Activated T-cell treated with anti-CD3 and anti-CD28 coated beads, Interleukin-2, amount 50 U/mL, for 4 hours (primary cell): ENCODE data around the gene KIF16B. TPM values are rescaled to one million over a fixed set of nuclear protein-coding genes. Genes with fewer than 3 reads are reported as not detected.
"Not testable (repeated sequence)": the region's sequence is repeated elsewhere in the genome, so short reads cannot be mapped to it uniquely, and the experiment has no call there.

ENCODE experiments used
- ATAC-seq, 2 donors: fragments of 200-7000 bp; cut with Tn5 transposase; one replicate each; pipeline ENCODE4 v1.10.0; 2021
- DNase-seq: peaks from one replicate; pipeline ENCODE4 v3.0.0-alpha.2; 2020
- H3K27me3 Mint-ChIP-seq: one replicate; pipeline ENCODE4 v1.8.0; 2021; ENCODE audit warnings: low read depth, mixed read lengths
- H3K36me3 Mint-ChIP-seq: one replicate; pipeline ENCODE4 v1.8.0; 2022; ENCODE audit warnings: mixed read lengths; ENCODE audit not compliant: insufficient read depth
- H3K4me1 Mint-ChIP-seq: one replicate; pipeline ENCODE4 v1.8.0; 2021; ENCODE audit warnings: low read depth, mixed read lengths
- H3K4me3 Mint-ChIP-seq: one replicate; pipeline ENCODE4 v1.8.0; 2021; ENCODE audit warnings: mild to moderate bottlenecking, moderate library complexity, mixed read lengths
- H3K9me3 Mint-ChIP-seq: one replicate; pipeline ENCODE4 v1.8.0; 2021; ENCODE audit warnings: mixed read lengths
- total RNA-seq, 3 donors: library from RNA; stranded (reverse); gene quantifications; one replicate each; pipeline ENCODE4 v1.2.1, GENCODE V29; 2021

Gene KIF16B
- total RNA-seq, 3 donors from 2014 or later, result 3.7 to 6.4 (median 4.8) TPM

DNA sequence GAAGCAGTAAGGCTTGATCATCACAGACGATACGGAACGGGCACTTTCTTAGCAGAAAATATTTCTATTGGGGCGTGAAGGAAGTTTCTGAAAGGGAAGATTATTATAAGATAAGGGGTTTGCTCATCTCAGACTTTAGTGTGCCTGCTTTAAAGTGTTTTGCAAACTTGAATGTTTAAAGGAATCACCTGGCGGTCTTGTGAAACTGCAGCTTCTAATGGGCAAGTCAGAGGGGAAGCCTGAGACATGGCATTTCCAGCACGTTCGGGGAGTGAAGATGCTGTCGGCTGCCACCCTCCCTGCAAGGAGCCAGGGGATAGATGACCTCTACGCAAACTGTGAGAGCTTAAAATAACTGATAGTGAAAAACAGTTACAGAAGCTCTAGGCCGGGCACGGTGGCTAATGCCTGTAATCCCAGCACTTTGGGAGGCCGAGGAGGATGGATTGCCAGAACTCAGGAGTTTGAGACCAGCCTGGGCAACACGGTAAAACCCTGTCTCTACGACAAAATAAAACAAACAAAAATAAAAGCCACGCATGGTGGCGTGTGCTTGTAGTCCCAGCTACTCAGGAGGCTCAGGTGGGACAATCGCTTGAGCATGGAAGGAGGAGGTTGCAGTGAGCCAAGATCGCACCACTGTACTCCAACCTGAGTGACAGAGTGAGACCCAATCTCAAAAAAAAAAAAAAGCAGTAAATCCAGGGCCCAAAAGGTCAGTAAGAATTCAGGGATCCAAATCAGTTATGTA, 2.3 kb upstream of the KIF16B start:
- ATAC-seq (peak in 1 of 2 donors; percentile 5), DNase-seq (no peak)
- Mint-ChIP-seq H3K4me3 (peak overlapping the region; percentile 79), H3K9me3 (no peaks in the 10 kb centered on the region), H3K4me1 (peaks cover 38% of the 10 kb centered on the region), H3K27me3 (peaks cover 11% of the 10 kb centered on the region), H3K36me3 (no peaks in the 10 kb centered on the region)

DNA sequence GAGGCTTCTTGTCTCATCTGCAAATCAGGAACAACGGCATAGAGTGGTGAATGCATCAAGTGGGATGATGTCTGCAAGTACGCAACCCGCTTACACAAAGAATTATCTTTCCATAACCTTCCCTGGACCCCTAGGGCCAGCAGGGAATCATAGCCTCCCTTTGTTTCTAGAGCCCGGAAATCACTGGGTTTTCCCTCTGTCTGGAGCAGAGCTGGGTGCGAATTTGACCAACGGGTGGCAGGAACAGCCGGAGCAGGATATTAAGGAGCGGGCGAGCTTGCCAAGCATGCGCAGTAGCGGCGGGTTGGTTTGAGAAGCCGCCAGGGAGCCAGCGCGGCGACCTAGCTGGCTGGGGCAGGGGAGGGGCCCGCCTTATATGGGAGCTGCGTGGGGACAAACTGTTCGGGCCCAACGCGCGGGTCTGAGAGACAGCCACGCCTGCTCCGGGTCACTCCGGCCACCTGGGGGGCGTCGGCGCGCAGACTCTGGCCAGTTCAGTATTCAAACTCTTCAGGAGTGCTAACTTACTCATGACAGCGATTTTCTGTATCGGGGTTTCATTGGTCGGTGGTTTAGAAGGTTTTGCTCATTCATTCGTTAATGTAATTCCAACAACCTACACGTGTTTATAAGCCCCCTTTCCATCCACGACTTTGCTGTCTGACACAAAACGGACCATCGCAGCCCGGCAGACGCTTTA, 1.6 kb upstream of the KIF16B start:
- Mint-ChIP-seq H3K9me3 (no peaks in the 10 kb centered on the region), H3K4me1 (peaks cover 39% of the 10 kb centered on the region), H3K27me3 (peaks cover 11% of the 10 kb centered on the region), H3K36me3 (no peaks in the 10 kb centered on the region), H3K4me3 (peak overlapping the region; percentile 79)
- DNase-seq (peak; percentile 71), ATAC-seq (peak; percentile 75 to 77)

DNA sequence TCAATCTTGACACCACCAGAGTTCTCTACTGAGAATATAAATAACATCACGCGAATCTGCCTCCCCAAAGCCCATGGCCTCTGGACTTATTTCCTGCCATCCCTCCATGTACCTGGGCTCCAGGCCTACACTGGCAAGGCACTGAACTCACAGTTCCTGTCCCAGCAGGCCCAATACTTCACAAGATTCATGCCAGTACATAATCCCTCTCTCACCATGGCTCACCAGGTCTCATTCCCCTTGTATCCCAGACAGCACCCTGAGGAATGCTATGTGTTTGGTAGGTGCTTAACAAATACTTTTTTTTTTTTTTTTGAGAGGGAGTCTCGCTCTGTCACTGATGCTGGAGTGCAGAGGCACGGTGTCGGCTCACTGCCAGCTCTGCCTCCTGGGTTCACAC, 1.9 kb downstream of the KIF16B start:
- peaks cover 40% of the 10 kb centered on the region for H3K4me1 Mint-ChIP-seq
- H3K4me3 Mint-ChIP-seq, result no peak overlapping the region
- ATAC-seq (no peak), DNase-seq (no peak)
- no peaks in the 10 kb centered on the region for H3K36me3 Mint-ChIP-seq
- H3K9me3 Mint-ChIP-seq, result no peaks in the 10 kb centered on the region
- peaks cover 9% of the 10 kb centered on the region for H3K27me3 Mint-ChIP-seq

DNA sequence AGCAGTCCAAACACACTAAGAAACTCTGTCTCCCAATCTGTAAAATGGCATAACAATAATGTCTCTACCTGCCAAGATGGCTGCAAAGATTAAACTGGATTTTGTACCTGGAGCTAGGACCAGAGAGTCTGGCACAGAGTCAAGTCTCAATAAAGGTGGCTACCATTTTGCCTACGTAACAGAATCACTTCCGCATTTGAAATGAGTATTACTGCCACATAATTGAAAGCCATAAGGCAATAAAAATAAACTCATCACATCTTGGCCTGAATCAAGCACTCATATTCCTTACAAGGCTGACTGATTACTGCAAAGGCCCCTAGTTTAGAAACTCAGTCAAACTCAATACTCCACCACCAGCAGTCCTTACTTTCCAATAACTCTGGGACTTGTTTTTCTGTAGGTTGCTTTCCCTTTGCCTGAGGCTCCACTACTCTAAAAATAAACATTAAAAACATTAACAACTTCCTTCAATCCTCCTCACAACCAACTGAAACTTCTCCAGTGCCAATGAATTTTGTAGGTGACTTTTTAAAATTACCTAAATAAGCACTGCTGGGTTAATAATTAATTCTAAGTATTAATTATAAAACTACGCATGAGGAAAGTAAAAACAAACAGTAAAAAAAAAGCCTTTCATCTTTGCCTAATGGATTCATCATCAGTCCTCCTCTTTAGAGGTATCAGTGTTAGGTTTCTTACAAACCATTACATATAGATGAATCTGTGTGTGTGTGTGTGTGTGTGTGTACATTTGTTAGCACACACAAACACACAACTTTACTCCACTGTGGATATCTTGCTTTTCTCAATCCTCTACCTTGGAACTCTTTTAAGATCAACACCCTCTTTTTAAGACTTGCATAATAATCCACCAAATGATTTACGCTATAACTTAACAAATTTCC, 3.7 kb downstream of the KIF16B start:
- H3K27me3 Mint-ChIP-seq, result peaks cover 9% of the 10 kb centered on the region
- DNase-seq, result no peak
- peaks cover 4% of the 10 kb centered on the region for H3K36me3 Mint-ChIP-seq
- no peak overlapping the region for H3K4me3 Mint-ChIP-seq
- peaks cover 33% of the 10 kb centered on the region for H3K4me1 Mint-ChIP-seq
- no peak for ATAC-seq
- H3K9me3 Mint-ChIP-seq, result no peaks in the 10 kb centered on the region

DNA sequence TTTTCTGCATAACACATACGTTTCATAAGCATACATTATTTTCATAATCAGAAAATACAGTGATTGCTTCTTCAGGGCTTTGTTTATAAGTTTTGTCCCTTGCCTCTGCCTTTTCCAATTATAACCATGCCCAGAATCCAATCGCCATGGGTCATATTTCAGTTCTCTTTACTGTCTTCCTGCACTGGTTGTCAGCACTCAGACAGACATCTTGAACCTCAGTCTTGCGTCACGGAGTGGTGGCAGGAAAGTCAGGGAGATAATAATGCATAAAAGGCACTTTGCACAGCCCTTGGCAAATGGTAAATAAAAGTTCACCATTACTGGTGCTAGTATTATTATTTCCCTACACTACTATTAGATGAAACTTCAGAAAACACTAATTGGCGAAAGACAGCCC, 7.2 kb downstream of the KIF16B start:
- H3K4me1 Mint-ChIP-seq, result peaks cover 11% of the 10 kb centered on the region
- H3K27me3 Mint-ChIP-seq, result no peaks in the 10 kb centered on the region
- H3K36me3 Mint-ChIP-seq, result peaks cover 4% of the 10 kb centered on the region
- no peak overlapping the region for H3K4me3 Mint-ChIP-seq
- H3K9me3 Mint-ChIP-seq, result no peaks in the 10 kb centered on the region
- ATAC-seq (no peak), DNase-seq (no peak)

DNA sequence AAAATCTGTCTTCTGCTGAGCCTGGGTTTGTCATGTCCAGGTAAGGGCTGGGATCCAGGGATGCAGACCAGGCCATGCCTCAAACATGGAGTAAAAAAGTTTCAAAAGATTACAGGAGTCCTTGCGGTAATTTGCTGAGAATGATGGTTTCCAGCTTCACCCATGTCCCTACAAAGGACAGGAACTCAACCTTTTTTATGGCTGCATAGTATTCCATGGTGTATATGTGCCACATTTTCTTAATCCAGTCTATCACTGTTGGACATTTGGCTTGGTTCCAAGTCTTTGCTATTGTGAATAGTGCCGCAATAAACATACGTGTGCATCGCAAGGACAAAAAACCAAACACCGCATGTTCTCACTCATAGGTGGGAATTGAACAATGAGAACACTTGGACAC, 9.2 kb downstream of the KIF16B start:
- not testable (repeated sequence) for H3K9me3 Mint-ChIP-seq, H3K36me3 Mint-ChIP-seq, H3K27me3 Mint-ChIP-seq, H3K4me1 Mint-ChIP-seq, H3K4me3 Mint-ChIP-seq, ATAC-seq, DNase-seq

DNA sequence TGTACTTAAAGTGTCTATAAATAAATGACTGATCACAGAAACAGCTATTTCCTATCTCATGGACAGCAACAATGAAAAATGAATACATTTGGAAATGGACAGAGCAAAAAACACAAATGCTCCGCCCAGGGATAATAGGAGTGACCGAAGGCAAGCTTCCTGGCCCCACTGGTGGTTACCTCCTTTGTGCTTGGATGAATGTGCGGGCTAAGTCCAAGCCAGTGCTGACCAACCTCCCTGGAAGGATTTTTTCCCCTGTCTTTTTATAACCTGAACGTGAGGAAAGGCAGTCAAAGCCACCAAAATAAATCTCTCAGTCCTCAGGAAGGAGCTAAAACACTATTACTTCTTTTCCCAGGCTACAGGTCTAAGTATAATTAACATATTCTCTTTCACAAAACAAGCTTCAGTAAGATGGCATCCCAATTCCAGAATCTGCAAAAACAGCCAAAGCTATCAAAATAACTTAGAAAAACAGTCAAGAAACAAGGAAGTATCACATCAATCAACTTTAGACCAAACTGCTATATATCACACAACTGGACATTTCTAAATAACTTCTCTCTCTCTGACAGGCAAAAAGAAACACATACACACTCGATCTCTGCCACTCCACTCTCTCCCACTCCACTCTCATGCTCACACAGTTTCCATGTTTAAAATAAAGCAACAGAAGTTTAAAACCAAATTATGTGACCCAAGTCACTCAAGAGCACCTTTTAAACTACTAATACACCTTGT, 10.0 kb downstream of the KIF16B start:
- DNase-seq, result no peak
- no peak overlapping the region for H3K4me3 Mint-ChIP-seq
- H3K9me3 Mint-ChIP-seq, result no peaks in the 10 kb centered on the region
- no peaks in the 10 kb centered on the region for H3K27me3 Mint-ChIP-seq
- peaks cover 4% of the 10 kb centered on the region for H3K36me3 Mint-ChIP-seq
- no peak for ATAC-seq
- H3K4me1 Mint-ChIP-seq, result peaks cover 4% of the 10 kb centered on the region

DNA sequence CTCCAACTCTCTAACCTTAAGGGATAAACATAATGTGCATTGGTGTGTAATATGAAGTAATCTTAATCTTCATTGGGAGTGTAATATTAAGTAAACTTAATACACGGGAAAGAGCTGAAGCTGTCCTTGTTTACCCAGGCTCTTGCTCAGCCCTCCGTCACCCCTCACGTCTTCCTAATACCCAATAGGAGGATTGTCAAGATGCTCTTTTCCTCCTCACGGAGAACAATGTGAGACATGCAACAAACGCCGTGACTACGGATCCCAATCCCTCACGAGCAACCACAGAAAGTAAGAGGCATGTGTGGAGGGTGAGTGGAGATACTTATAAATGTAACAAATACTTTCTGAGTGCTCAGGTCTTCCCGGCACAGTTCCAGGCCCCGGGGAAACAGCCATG, 11.0 kb downstream of the KIF16B start:
- DNase-seq (no peak), ATAC-seq (no peak)
- Mint-ChIP-seq H3K4me1 (peaks cover 4% of the 10 kb centered on the region), H3K9me3 (no peaks in the 10 kb centered on the region), H3K27me3 (no peaks in the 10 kb centered on the region), H3K4me3 (no peak overlapping the region), H3K36me3 (peaks cover 4% of the 10 kb centered on the region)

DNA sequence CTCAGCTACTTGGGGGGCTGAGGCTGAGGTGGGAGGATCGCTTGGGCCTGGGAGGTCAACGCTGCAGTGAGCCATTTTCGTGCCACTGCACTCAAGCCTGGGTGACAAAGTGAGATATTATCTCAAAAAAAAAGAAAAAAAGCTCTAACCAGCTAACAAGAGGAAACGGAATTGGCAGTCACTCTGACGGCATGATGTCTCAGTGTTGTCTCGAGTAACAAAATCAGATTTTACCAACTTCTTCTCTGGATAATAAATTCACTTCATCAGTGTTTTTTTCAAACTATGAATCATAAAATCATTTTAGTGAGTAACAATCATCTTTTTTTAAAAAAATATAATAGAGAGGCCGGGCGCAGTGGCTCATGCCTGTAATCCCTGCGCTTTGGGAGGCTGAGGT, 12.6 kb downstream of the KIF16B start:
- no peak overlapping the region for H3K4me3 Mint-ChIP-seq

DNA sequence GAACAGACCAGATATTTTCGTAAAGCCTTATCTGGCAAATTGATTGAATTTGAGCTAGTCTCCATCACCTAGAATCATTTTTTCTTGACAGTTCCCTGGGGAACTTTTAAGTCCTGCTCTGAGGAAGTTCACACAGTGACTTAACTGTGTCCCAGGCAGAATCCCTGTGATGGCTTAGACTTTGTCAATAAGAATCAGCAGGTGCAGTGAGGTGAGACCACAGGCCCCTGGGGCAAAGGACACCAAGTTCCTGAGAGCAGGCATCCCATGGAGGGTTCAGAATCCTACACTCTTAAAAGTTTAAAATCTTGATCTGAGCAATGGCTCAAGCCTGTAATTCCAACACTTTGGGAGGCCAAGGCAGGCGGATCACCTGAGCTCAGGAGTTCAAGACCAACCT, 13.0 kb downstream of the KIF16B start:
- Mint-ChIP-seq H3K9me3 (no peaks in the 10 kb centered on the region), H3K4me3 (no peak overlapping the region), H3K36me3 (no peaks in the 10 kb centered on the region), H3K4me1 (peaks cover 3% of the 10 kb centered on the region), H3K27me3 (no peaks in the 10 kb centered on the region)
- ATAC-seq (no peak), DNase-seq (no peak)

More for the DNA sequence above, 12.6 kb downstream of the KIF16B start:
- Mint-ChIP-seq H3K27me3 (no peaks in the 10 kb centered on the region), H3K36me3 (peaks cover 2% of the 10 kb centered on the region), H3K4me1 (peaks cover 6% of the 10 kb centered on the region), H3K9me3 (no peaks in the 10 kb centered on the region)
- DNase-seq (no peak), ATAC-seq (no peak)

DNA sequence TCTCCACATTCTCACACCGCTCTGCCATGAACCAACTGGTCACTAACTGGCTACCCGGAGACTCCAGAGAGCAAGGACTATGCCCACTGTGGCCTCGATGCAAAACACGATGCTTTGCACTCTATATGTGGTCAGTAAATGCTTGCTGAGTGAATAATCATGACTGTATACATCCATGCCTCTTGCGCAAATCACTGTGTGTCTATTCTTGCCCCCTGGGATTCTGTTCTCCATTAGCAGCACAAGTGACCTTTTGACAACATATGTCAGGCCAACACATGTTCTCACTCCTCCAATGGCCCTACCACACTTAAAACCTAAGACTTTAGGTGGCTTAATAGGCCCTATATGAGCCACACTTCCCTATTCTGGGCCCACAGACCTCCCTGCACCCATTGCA, 16.9 kb downstream of the KIF16B start:
- ATAC-seq (no peak), DNase-seq (no peak)
- no peaks in the 10 kb centered on the region for H3K27me3 Mint-ChIP-seq
- no peaks in the 10 kb centered on the region for H3K9me3 Mint-ChIP-seq
- peaks cover 5% of the 10 kb centered on the region for H3K36me3 Mint-ChIP-seq
- H3K4me3 Mint-ChIP-seq, result no peak overlapping the region
- H3K4me1 Mint-ChIP-seq, result peaks cover 6% of the 10 kb centered on the region

DNA sequence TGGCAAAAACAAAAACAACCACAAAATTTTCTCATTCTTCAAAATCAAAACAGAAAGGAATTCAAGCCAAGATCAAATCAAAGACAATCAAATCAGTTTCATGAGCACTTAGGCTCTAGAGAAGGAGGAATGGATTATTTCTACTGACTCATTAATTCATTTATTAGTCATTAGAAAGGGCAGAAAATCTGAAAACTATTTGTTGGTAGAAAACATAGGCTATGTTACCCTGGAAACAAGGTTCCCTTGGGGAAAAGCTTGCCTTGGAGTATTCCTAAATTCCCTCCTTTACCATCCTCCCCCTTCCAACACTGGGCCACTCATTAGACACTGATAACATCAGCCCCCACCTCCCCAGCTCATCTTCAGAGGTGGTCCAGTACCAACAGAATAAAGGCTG, 17.5 kb downstream of the KIF16B start:
- ATAC-seq (no peak), DNase-seq (no peak)
- Mint-ChIP-seq H3K4me3 (no peak overlapping the region), H3K36me3 (peaks cover 5% of the 10 kb centered on the region), H3K4me1 (peaks cover 6% of the 10 kb centered on the region), H3K9me3 (no peaks in the 10 kb centered on the region), H3K27me3 (no peaks in the 10 kb centered on the region)

DNA sequence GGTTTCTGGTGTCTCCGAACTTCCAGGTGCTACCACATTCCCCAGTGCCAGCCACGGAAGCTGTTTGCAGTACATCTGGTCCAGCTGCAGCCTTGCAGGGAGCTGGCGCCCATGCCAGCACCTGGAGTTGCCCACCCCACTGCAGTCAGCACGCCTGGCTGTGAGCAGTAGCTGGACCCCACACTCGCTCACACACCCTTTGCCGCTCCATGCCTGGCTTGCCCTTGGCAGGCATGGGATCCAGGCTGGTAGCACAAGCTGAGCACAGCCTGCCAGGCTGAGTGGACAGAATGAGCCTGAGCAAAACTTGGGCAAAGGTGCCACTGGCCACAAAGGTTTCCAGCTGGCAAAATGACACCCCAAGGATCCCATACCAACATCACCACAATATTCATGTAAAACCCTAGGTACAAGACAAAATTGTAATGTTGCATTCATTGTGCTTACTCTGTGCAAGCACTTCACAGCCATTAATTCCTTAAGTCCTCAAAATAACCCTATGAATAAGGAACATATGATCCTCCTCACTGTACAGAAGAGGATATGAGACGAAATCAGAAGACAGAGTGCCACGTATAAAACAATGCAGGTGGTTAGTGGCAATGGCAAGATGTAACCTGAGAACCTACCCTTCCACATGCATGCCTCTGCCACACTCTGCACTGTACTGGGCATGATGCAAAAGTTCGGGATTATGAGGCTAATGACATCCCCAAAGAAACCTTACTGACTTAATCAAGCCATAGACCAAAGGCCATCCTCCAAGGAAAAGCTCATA, 18.3 kb downstream of the KIF16B start:
- ATAC-seq (no peak), DNase-seq (no peak)
- Mint-ChIP-seq H3K4me3 (no peak overlapping the region), H3K4me1 (peaks cover 6% of the 10 kb centered on the region), H3K36me3 (peaks cover 5% of the 10 kb centered on the region), H3K27me3 (no peaks in the 10 kb centered on the region), H3K9me3 (no peaks in the 10 kb centered on the region)
